Lung microvascular endothelial cell (primary cell): ENCODE data around the gene XAF1. TPM values are rescaled to one million over a fixed set of nuclear protein-coding genes. Genes with fewer than 3 reads are reported as not detected.
"Not testable (repeated sequence)": the region's sequence is repeated elsewhere in the genome, so short reads cannot be mapped to it uniquely, and the experiment has no call there.

Experiments
- DNase-seq, 2 donors: peaks; one replicate each; pipeline versions ENCODE4 v3.0.0 to v3.0.0-alpha.2; 2010; ENCODE audit warnings: low read depth in 2 of 2
- total RNA-seq: library from RNA; depleted of rRNA; stranded (reverse); fragments of >200 nt; gene quantifications from 2 replicates; pipeline ENCODE4 v1.2.1, GENCODE V29; 2014

Gene XAF1
- total RNA-seq, 1 donor from 2014 or later, result 0.79 TPM

GRCh38 chr17:6800422-6801027 is 44.7 kb downstream of the XAF1 start:
- DNase-seq, result no peak

GRCh38 chr17:6811510-6811909 is 55.7 kb downstream of the XAF1 start:
- no peak for DNase-seq

- DNase-seq, result no peak
These were observed 56.4 kb downstream of the XAF1 start for GRCh38 chr17:6812295-6812694.

- no peak for DNase-seq
These were observed 59.9 kb downstream of the XAF1 start for GRCh38 chr17:6815775-6816174.

GRCh38 chr17:6816368-6816767 is 60.5 kb downstream of the XAF1 start:
- DNase-seq, result not testable (repeated sequence)

GRCh38 chr17:6818938-6819337 is 63.1 kb downstream of the XAF1 start:
- no peak for DNase-seq

- peak in 1 of 2 donors; percentile 81 for DNase-seq
These were observed 67.2 kb downstream of the XAF1 start for GRCh38 chr17:6823011-6823442.

Other genes starting within 250 kb of the XAF1 start
- 0.20 and 0.22 TPM in 2 replicates for gene PITPNM3, start 199.5 kb upstream of the XAF1 start, total RNA-seq
- 5.4 and 7.7 TPM in 2 replicates for gene KIAA0753, start 115.3 kb upstream of the XAF1 start, total RNA-seq
- 73.2 and 91.1 TPM in 2 replicates for gene TXNDC17, start 115.0 kb upstream of the XAF1 start, total RNA-seq
- gene MED31, start 104.4 kb upstream of the XAF1 start, total RNA-seq, result 5.7 and 6.7 TPM in 2 replicates
- 0.22 and 0.40 TPM in 2 replicates for gene C17orf100, start 104.3 kb upstream of the XAF1 start, total RNA-seq
- gene SLC13A5, start 42.7 kb upstream of the XAF1 start, total RNA-seq, result 0.20 and 0.22 TPM in 2 replicates
- gene FBXO39, start 20.2 kb downstream of the XAF1 start, total RNA-seq, result 1.3 and 6.9 TPM in 2 replicates
- gene TEKT1, start 75.7 kb downstream of the XAF1 start, total RNA-seq, result not detected in 2 replicates
- gene ALOX12, start 240.0 kb downstream of the XAF1 start, total RNA-seq, result not detected in 2 replicates